HepG2 (cell line): ENCODE measurements around the gene PSENEN. TPM values are rescaled to one million over a fixed set of nuclear protein-coding genes. Genes with fewer than 3 reads are reported as not detected.

ENCODE experiments used
- ATAC-seq: fragments of 200-7000 bp; cut with Tn5 transposase; 3 replicates; pipeline ENCODE4 v1.9.1; 2020; ENCODE audit warnings: mild to moderate bottlenecking, moderate library complexity
- BruUV-seq: library from RNA; stranded (reverse); fragments of 400-500 nt; replicated peaks from 2 replicates; lab custom pipeline; 2021; lab: Mats Ljungman, UMichigan
- CTCF ChIA-PET: fragments of 300-600 bp; formaldehyde crosslinking; extraction: SDS; loops from one replicate; lab custom pipeline; 2021; ENCODE audit warnings: low total read pairs, inconsistent platforms, low intra/inter-chr PET ratio; lab: Yijun Ruan, JAX
- POLR2A ChIA-PET: fragments of 350-600 bp; sonication (Branson Sonifier 250); formaldehyde crosslinking; loops from one replicate; lab custom pipeline; 2020; ENCODE audit warnings: antibody characterized with exemption, inconsistent platforms; lab: Yijun Ruan, JAX
- DNase-seq: peaks from one replicate; pipeline ENCODE4 v3.0.0-alpha.2; 2015; ENCODE audit warnings: low spot score
- FAIRE-seq: peaks from 3 replicates; lab custom pipeline; 2011; peaks lifted over from hg19 to GRCh38; lab: Jason Lieb, UNC
- H2AFZ ChIP-seq: one replicate; pipeline ENCODE4 v1.6.1; 2011; ENCODE audit warnings: low read length, inconsistent platforms
- H3K27ac ChIP-seq: fragments of 300-600 bp; 3 replicates; pipeline ENCODE4 v1.8.0; 2011; ENCODE audit warnings: mixed run types, mild to moderate bottlenecking, mixed read lengths, low read length, inconsistent platforms; ENCODE audit not compliant: insufficient read depth; ENCODE audit errors: extremely low read length
- H3K27me3 ChIP-seq, 2 experiments: fragments of 200-600 bp in 1 of 2; 2 replicates in 1 of 2; 3 replicates in 1 of 2; pipeline versions ENCODE4 v1.6.0 to v1.8.0; 2011; ENCODE audit warnings: low read length in 2 of 2, mild to moderate bottlenecking in 2 of 2, moderate library complexity in 2 of 2, inconsistent platforms in 1 of 2; ENCODE audit not compliant: insufficient read depth in 2 of 2, control insufficient read depth in 1 of 2
- H3K36me3 ChIP-seq, 2 experiments: fragments of 200-600 bp in 1 of 2; replicated peaks in 1 of 2; 2 replicates in 1 of 2; 3 replicates in 1 of 2; pipeline versions ENCODE4 v1.5.1 to v1.8.0; 2011; ENCODE audit warnings: low read length in 2 of 2, inconsistent platforms in 1 of 2; ENCODE audit not compliant: insufficient read depth in 2 of 2, control insufficient read depth in 1 of 2
- H3K4me1 ChIP-seq: 2 replicates; pipeline ENCODE4 v1.5.1; 2012; ENCODE audit warnings: low read length, inconsistent platforms; ENCODE audit not compliant: insufficient read depth
- H3K4me2 ChIP-seq: 2 replicates; pipeline ENCODE4 v1.6.0; 2011; ENCODE audit warnings: low read depth, low read length, inconsistent platforms
- H3K4me3 ChIP-seq, 3 experiments: fragments of 200-600 bp in 1 of 3; sonication (generic), shearing (Covaris generic) in 1 of 3; replicated peaks in 1 of 3; 2 replicates each; pipeline ENCODE4 v1.5.1; 2011 to 2016; ENCODE audit warnings: low read length in 3 of 3, inconsistent platforms in 2 of 3, low read depth in 2 of 3, mild to moderate bottlenecking in 2 of 3, control low read depth in 1 of 3, mixed read lengths in 1 of 3; ENCODE audit not compliant: insufficient read depth in 1 of 3
- H3K79me2 ChIP-seq: one replicate; pipeline ENCODE4 v1.6.1; 2011; ENCODE audit warnings: low read length, inconsistent platforms; ENCODE audit not compliant: insufficient read depth
- H3K9ac ChIP-seq: 2 replicates; pipeline ENCODE4 v1.6.0; 2011; ENCODE audit warnings: mild to moderate bottlenecking, low read depth, low read length, inconsistent platforms; ENCODE audit not compliant: insufficient read depth
- H3K9me3 ChIP-seq: 2 replicates; pipeline ENCODE4 v1.5.1; 2012; ENCODE audit warnings: mild to moderate bottlenecking, low read length
- H4K20me1 ChIP-seq: 2 replicates; pipeline ENCODE4 v1.6.0; 2011; ENCODE audit warnings: inconsistent platforms, mild to moderate bottlenecking, low read length, moderate library complexity; ENCODE audit not compliant: insufficient read depth
- FIP1L1 ChIP-seq: fragments of 200-400 bp; formaldehyde crosslinking; IDR thresholded peaks from 2 replicates; pipeline ENCODE4 v1.6.1; 2018; ENCODE audit warnings: low read depth, mild to moderate bottlenecking, low read length, moderate library complexity, borderline replicate concordance; ENCODE audit not compliant: insufficient read depth
- KDM6A ChIP-seq: IDR thresholded peaks from 2 replicates; pipeline ENCODE4 v1.6.1; 2016; ENCODE audit warnings: low read depth
- KLF16 ChIP-seq, 2 experiments: sonication (generic) in 1 of 2; formaldehyde crosslinking in 1 of 2; IDR thresholded peaks; 2 replicates each; pipeline versions ENCODE4 v1.6.1 to v1.8.0; 2016 to 2023; ENCODE audit warnings: missing genetic modification reagents in 2 of 2, missing compliant biosample characterization in 1 of 2
- NR2F6 ChIP-seq, 2 experiments: IDR thresholded peaks; 2 replicates each; pipeline ENCODE4 v1.6.1; 2016; ENCODE audit warnings: antibody characterized with exemption in 1 of 2, mild to moderate bottlenecking in 1 of 2
- TEAD3 ChIP-seq: optimal IDR thresholded peaks from 2 replicates; pipeline ENCODE3; 2016; ENCODE audit warnings: borderline replicate concordance
- U2AF2 ChIP-seq: fragments of 200-400 bp; formaldehyde crosslinking; IDR thresholded peaks from 2 replicates; pipeline ENCODE4 v1.6.1; 2017; ENCODE audit warnings: low read depth, mild to moderate bottlenecking, low read length
- ZNF34 ChIP-seq: sonication (generic); formaldehyde crosslinking; IDR thresholded peaks from 2 replicates; pipeline ENCODE4 v1.4.0; 2020; ENCODE audit warnings: mild to moderate bottlenecking, missing genetic modification reagents, borderline replicate concordance
- ZNF460 ChIP-seq: sonication (generic); formaldehyde crosslinking; IDR thresholded peaks from 2 replicates; pipeline ENCODE4 v1.5.1; 2020; ENCODE audit warnings: missing genetic modification reagents, mild to moderate bottlenecking, borderline replicate concordance
- ZNF614 ChIP-seq: IDR thresholded peaks from 2 replicates; pipeline ENCODE4 v1.6.1; 2018; ENCODE audit warnings: missing biosample characterization, missing genetic modification reagents, inconsistent platforms, borderline replicate concordance
- ZNF724P ChIP-seq: sonication (generic); formaldehyde crosslinking; IDR thresholded peaks from 2 replicates; pipeline ENCODE4 v1.8.0; 2022; ENCODE audit warnings: missing genetic modification reagents, borderline replicate concordance
- ZSCAN9 ChIP-seq: IDR thresholded peaks from 2 replicates; pipeline ENCODE4 v1.6.1; 2016; ENCODE audit warnings: borderline replicate concordance
- WGBS: methylation state at CpG from one replicate; pipeline ENCODE4 v1.1.6; 2017; ENCODE audit warnings: low lambda C conversion rate; 5-methylcytosine and 5-hydroxymethylcytosine counted together
- in situ Hi-C: cut with HindIII; loops from 2 replicates; pipeline ENCODE4 v1.10.0; 2017; ENCODE audit warnings: low pct_unique_long_range_greater_than_20kb; ENCODE audit not compliant: extremely low pct_ligation_motif_present
- intact Hi-C: fragments of 100-400 bp; cut with micrococcal nuclease; formaldehyde crosslinking; loops from one replicate; pipeline ENCODE4 v1.10.0; 2022; ENCODE audit not compliant: unreplicated experiment
- polyA plus RNA-seq, 8 experiments: library from polyadenylated mRNA; depleted of rRNA in 3 of 8; stranded (reverse) in 7 of 8; unstranded in 1 of 8; fragments of >200 nt; fragmentation: Illumina TruSeq in 4 of 8; extraction: Trizol in 4 of 8; gene quantifications; 2 replicates each; pipeline versions ENCODE4 v1.2.1 to v1.2.3, GENCODE V29; 2011 to 2016; ENCODE audit warnings: low read depth in 4 of 8, missing spikeins in 1 of 8, mixed read lengths in 1 of 8; ENCODE audit not compliant: insufficient read depth in 1 of 8
- total RNA-seq, 5 experiments: library from RNA; depleted of rRNA; stranded (reverse); fragments of >200 nt; fragmentation: Illumina TruSeq; extraction: Trizol; gene quantifications; 2 replicates each; pipeline ENCODE4 v1.2.3, GENCODE V29; 2016; ENCODE audit warnings: low read depth in 1 of 5
- TF ChIP-seq, protein P1 (sequence below): sonication (generic); formaldehyde crosslinking; IDR thresholded peaks from 2 replicates; pipeline ENCODE4 v1.5.0; 2020; ENCODE audit warnings: mild to moderate bottlenecking, missing genetic modification reagents, borderline replicate concordance
- TF ChIP-seq, protein P2 (sequence below): sonication (generic); formaldehyde crosslinking; IDR thresholded peaks from 2 replicates; pipeline ENCODE4 v1.8.1; 2022; ENCODE audit warnings: low read depth, mild to moderate bottlenecking, missing genetic modification reagents
- TF ChIP-seq, protein P3 (sequence below): sonication (generic); formaldehyde crosslinking; IDR thresholded peaks from 2 replicates; pipeline ENCODE4 v1.9.0; 2021; ENCODE audit warnings: missing genetic modification reagents, borderline replicate concordance

Gene PSENEN
- total and polyA plus RNA-seq, 2 of the 13 experiments (the other 11 are each of a cell fraction or from before 2014, with no cell fraction given) = 16.9 to 34.2 TPM

DNA sequence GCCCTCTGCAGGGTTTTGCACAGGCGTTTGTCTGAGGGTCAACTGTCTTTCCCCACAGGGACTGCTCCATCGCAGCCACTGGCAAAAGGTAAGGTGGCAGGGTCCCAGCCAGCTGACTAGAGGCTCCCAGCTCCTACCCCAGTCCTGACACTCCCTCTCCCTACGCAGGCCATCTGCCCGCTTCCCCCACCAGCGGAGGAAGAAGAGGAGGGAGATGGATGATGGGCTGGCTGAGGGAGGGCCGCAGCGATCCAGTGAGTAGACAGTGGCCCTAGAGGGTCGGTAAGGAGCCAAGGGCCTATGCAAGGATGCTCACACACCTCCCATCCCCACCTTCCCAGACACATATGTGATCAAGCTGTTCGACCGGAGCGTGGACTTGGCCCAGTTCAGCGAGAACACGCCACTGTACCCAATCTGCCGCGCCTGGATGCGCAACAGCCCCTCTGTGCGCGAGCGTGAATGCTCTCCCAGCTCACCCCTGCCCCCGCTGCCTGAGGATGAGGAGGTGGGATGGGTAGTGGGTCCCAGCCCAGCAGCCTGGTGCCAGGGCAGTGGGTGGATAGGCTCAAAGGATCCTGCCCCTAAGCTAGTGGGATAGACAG lies 7.4 kb downstream of the PSENEN start (continued):
- no peak for TF ChIP-seq U2AF2
- TF ChIP-seq NR2F6 (IDR thresholded peaks at IDR 0.05) = no peak
- no peak for TF ChIP-seq NR2F6 (CRISPR knock-in tag; IDR thresholded peaks at IDR 0.05)
- no peak for TF ChIP-seq ZNF724P (CRISPR knock-in tag)
- TF ChIP-seq, protein P1, sequence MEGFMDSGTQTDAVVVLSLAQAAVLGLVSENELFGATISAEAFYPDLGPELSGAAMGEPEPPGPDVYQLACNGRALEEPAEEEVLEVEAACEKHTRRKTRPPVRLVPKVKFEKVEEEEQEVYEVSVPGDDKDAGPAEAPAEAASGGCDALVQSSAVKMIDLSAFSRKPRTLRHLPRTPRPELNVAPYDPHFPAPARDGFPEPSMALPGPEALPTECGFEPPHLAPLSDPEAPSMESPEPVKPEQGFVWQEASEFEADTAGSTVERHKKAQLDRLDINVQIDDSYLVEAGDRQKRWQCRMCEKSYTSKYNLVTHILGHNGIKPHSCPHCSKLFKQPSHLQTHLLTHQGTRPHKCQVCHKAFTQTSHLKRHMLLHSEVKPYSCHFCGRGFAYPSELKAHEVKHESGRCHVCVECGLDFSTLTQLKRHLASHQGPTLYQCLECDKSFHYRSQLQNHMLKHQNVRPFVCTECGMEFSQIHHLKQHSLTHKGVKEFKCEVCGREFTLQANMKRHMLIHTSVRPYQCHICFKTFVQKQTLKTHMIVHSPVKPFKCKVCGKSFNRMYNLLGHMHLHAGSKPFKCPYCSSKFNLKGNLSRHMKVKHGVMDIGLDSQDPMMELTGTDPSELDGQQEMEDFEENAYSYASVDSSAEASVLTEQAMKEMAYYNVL (CRISPR knock-in tag) = no peak
- TF ChIP-seq KDM6A (CRISPR knock-in tag) = no peak
- no peak for TF ChIP-seq KLF16 (CRISPR knock-in tag; IDR thresholded peaks at IDR 0.05)

DNA sequence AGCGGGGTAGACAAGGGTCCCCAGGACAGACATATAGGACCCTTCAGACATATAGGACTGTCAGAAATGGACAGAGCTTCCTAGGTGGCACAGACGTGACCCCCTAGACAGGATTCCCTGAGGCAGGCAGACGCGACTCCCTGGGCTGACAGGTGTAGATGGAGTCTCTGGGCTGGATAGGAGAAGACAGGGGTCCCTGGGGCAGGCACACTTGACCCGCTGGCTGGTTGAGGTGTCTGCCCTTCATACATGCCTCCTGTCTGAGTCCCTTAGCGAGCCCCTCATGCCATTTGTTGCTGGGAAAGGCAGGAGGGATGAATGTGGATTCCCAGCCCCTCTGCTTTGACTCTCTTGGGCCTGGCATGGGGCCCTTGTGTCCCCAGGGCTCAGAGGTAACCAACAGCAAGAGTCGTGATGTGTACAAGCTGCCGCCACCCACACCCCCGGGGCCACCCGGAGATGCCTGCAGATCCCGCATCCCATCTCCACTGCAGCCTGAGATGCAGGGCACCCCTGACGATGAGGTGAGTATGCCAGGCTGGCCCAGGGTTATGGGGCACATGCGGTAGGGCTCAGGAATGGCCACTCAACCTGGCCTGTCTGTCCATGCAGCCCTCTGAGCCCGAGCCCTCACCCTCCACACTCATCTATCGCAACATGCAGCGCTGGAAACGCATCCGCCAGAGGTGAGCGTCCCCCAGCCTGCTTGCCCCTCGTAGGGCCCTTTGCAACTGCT lies 8.4 kb downstream of the PSENEN start:
- Histone ChIP-seq H3K4me2 (no peak overlapping the region), H3K27ac (no peak overlapping the region), H3K9me3 (no peaks in the 10 kb centered on the region), H3K4me1 (peaks cover 21% of the 10 kb centered on the region), H3K79me2 (peaks cover 8% of the 10 kb centered on the region), H3K27me3 (no peaks in the 10 kb centered on the region; a peak in 1 of 5 replicates), H2AFZ (no peak overlapping the region), H3K4me3 (no peak overlapping the region), H3K36me3 (peaks cover 3 to 20% of the 10 kb centered on the region in 2 experiments; a peak in 3 of 5 replicates), H4K20me1 (no peaks in the 10 kb centered on the region), H3K9ac (no peak overlapping the region)
- in situ Hi-C loops = no loop called here
- ChIA-PET POLR2A (no interaction called here), CTCF (no interaction called here)
- FAIRE-seq (no peak), DNase-seq (no peak), ATAC-seq (no peak)
- no TSS peak for BruUV-seq
- intact Hi-C loops = no loop called here
- WGBS = 97% methylated on average over 7 of the region's 20 CpGs
- TF ChIP-seq ZNF34 (CRISPR knock-in tag) (no peak), FIP1L1 (no peak), ZSCAN9 (CRISPR knock-in tag) (no peak), ZNF460 (CRISPR knock-in tag) (no peak), ZNF614 (CRISPR knock-in tag) (no peak), TEAD3 (no peak)
- TF ChIP-seq, protein P2, sequence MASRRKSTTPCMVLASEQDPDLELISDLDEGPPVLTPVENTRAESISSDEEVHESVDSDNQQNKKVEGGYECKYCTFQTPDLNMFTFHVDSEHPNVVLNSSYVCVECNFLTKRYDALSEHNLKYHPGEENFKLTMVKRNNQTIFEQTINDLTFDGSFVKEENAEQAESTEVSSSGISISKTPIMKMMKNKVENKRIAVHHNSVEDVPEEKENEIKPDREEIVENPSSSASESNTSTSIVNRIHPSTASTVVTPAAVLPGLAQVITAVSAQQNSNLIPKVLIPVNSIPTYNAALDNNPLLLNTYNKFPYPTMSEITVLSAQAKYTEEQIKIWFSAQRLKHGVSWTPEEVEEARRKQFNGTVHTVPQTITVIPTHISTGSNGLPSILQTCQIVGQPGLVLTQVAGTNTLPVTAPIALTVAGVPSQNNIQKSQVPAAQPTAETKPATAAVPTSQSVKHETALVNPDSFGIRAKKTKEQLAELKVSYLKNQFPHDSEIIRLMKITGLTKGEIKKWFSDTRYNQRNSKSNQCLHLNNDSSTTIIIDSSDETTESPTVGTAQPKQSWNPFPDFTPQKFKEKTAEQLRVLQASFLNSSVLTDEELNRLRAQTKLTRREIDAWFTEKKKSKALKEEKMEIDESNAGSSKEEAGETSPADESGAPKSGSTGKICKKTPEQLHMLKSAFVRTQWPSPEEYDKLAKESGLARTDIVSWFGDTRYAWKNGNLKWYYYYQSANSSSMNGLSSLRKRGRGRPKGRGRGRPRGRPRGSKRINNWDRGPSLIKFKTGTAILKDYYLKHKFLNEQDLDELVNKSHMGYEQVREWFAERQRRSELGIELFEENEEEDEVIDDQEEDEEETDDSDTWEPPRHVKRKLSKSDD (CRISPR knock-in tag) = no peak
- TF ChIP-seq, protein P3, sequence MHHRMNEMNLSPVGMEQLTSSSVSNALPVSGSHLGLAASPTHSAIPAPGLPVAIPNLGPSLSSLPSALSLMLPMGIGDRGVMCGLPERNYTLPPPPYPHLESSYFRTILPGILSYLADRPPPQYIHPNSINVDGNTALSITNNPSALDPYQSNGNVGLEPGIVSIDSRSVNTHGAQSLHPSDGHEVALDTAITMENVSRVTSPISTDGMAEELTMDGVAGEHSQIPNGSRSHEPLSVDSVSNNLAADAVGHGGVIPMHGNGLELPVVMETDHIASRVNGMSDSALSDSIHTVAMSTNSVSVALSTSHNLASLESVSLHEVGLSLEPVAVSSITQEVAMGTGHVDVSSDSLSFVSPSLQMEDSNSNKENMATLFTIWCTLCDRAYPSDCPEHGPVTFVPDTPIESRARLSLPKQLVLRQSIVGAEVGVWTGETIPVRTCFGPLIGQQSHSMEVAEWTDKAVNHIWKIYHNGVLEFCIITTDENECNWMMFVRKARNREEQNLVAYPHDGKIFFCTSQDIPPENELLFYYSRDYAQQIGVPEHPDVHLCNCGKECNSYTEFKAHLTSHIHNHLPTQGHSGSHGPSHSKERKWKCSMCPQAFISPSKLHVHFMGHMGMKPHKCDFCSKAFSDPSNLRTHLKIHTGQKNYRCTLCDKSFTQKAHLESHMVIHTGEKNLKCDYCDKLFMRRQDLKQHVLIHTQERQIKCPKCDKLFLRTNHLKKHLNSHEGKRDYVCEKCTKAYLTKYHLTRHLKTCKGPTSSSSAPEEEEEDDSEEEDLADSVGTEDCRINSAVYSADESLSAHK (CRISPR knock-in tag) = no peak
